Neural cell (in vitro differentiated cells): ENCODE measurements around the gene FMNL1. TPM values are rescaled to one million over a fixed set of nuclear protein-coding genes. Genes with fewer than 3 reads are reported as not detected.

Source experiments
- H2AFZ ChIP-seq: fragments of 200-600, 300-800 bp; sonication (generic), shearing (Covaris generic); 2 replicates; pipeline ENCODE4 v1.6.0; 2014; ENCODE audit warnings: low read depth, mild to moderate bottlenecking, antibody characterized with exemption, low read length, moderate library complexity
- H3F3A ChIP-seq: fragments of 200-600 bp; shearing (Covaris generic); 2 replicates; pipeline ENCODE4 v1.6.1; 2016; ENCODE audit warnings: mild to moderate bottlenecking, moderate library complexity, mixed read lengths, antibody characterized with exemption, low read length; ENCODE audit not compliant: insufficient read depth, poor library complexity, severe bottlenecking
- H3K27ac ChIP-seq: fragments of 200-600, 300-800 bp; sonication (generic), shearing (Covaris generic); 2 replicates; pipeline ENCODE4 v1.5.1; 2014; ENCODE audit warnings: mild to moderate bottlenecking, low read length, moderate library complexity
- H3K27me3 ChIP-seq: fragments of 300-800, 200-600 bp; sonication (generic), shearing (Covaris generic); 2 replicates; pipeline ENCODE4 v1.6.0; 2014; ENCODE audit warnings: mild to moderate bottlenecking, low read depth, low read length, moderate library complexity; ENCODE audit not compliant: insufficient read depth
- H3K36me3 ChIP-seq: fragments of 300-800, 200-600 bp; sonication (generic), shearing (Covaris generic); 2 replicates; pipeline ENCODE4 v1.5.1; 2014; ENCODE audit warnings: mild to moderate bottlenecking, antibody characterized with exemption, low read length, moderate library complexity; ENCODE audit not compliant: insufficient read depth
- H3K4me2 ChIP-seq: fragments of 300-800, 200-600 bp; sonication (generic), shearing (Covaris generic); 2 replicates; pipeline ENCODE4 v1.6.0; 2014; ENCODE audit warnings: mild to moderate bottlenecking, low read length
- H3K4me3 ChIP-seq: fragments of 300-800, 200-600 bp; sonication (generic), shearing (Covaris generic); 2 replicates; pipeline ENCODE4 v1.5.1; 2014; ENCODE audit warnings: mild to moderate bottlenecking, low read length, moderate library complexity
- H3K79me2 ChIP-seq: fragments of 200-600 bp; shearing (Covaris generic); replicated peaks from 2 replicates; pipeline ENCODE4 v1.6.0; 2014; ENCODE audit warnings: mild to moderate bottlenecking, low read length, moderate library complexity; ENCODE audit not compliant: insufficient read depth
- H3K9ac ChIP-seq: fragments of 300-800, 200-600 bp; sonication (generic), shearing (Covaris generic); 2 replicates; pipeline ENCODE4 v1.6.1; 2016; ENCODE audit warnings: mild to moderate bottlenecking, low read length, mixed read lengths
- H3K9me2 ChIP-seq: fragments of 200-600 bp; shearing (Covaris generic); 2 replicates; pipeline ENCODE4 v1.6.1; 2016; ENCODE audit warnings: mild to moderate bottlenecking, low read length, mixed read lengths; ENCODE audit not compliant: insufficient read depth
- H3K9me3 ChIP-seq: fragments of 200-600, 300-800 bp; sonication (generic), shearing (Covaris generic); 2 replicates; pipeline ENCODE4 v1.6.1; 2016; ENCODE audit warnings: mild to moderate bottlenecking, mixed run types, low read length, moderate library complexity, mixed read lengths
- H4K20me1 ChIP-seq: fragments of 200-600 bp; shearing (Covaris generic); 2 replicates; pipeline ENCODE4 v1.6.1; 2016; ENCODE audit warnings: mild to moderate bottlenecking, mixed run types; ENCODE audit not compliant: insufficient read depth
- EP300 ChIP-seq: fragments of 450-650 bp; conservative IDR thresholded peaks from 2 replicates; pipeline ENCODE4 v1.6.1; 2014; ENCODE audit warnings: antibody characterized with exemption, mild to moderate bottlenecking, moderate library complexity; ENCODE audit not compliant: poor library complexity, severe bottlenecking
- EZH2 ChIP-seq: fragments of 200-600, 300-800 bp; shearing (Covaris generic), sonication (generic); IDR thresholded peaks from 2 replicates; pipeline ENCODE4 v1.6.1; 2014; ENCODE audit warnings: antibody characterized with exemption, low read length, borderline replicate concordance, mild to moderate bottlenecking; ENCODE audit not compliant: insufficient read depth, poor library complexity, severe bottlenecking
- MXI1 ChIP-seq: fragments of 450-650 bp; conservative IDR thresholded peaks from 2 replicates; pipeline ENCODE4 v1.6.1; 2014; ENCODE audit warnings: antibody characterized with exemption, mild to moderate bottlenecking; ENCODE audit not compliant: poor library complexity, severe bottlenecking
- POLR2AphosphoS5 ChIP-seq: IDR thresholded peaks from 2 replicates; pipeline ENCODE4 v1.6.1; 2012
- RAD21 ChIP-seq: fragments of 450-650 bp; conservative IDR thresholded peaks from 2 replicates; pipeline ENCODE4 v1.6.1; 2014; ENCODE audit warnings: antibody characterized with exemption, mild to moderate bottlenecking, moderate library complexity
- SMC3 ChIP-seq: fragments of 450-650 bp; conservative IDR thresholded peaks from 2 replicates; pipeline ENCODE4 v1.6.1; 2014; ENCODE audit warnings: antibody characterized with exemption, mild to moderate bottlenecking, moderate library complexity; ENCODE audit not compliant: poor library complexity
- TAF1 ChIP-seq: IDR thresholded peaks from 2 replicates; pipeline ENCODE4 v1.6.1; 2012; ENCODE audit warnings: low read depth
- polyA plus RNA-seq: library from polyadenylated mRNA; depleted of rRNA; stranded (reverse); fragments of >200 nt; gene quantifications from 2 replicates; pipeline ENCODE4 v1.2.3, GENCODE V29; 2014
- TF ChIP-seq, protein P1 (sequence below): IDR thresholded peaks from 2 replicates; pipeline ENCODE4 v1.6.1; 2012; ENCODE audit warnings: borderline replicate concordance
- TF ChIP-seq, protein P2 (sequence below): fragments of 450-650 bp; IDR thresholded peaks from 2 replicates; pipeline ENCODE4 v1.5.1; 2014; ENCODE audit warnings: antibody characterized with exemption, mild to moderate bottlenecking, moderate library complexity; ENCODE audit not compliant: poor library complexity, severe bottlenecking

Gene FMNL1
- polyA plus RNA-seq, 1 donor from 2014 or later: 5.6 TPM

DNA sequence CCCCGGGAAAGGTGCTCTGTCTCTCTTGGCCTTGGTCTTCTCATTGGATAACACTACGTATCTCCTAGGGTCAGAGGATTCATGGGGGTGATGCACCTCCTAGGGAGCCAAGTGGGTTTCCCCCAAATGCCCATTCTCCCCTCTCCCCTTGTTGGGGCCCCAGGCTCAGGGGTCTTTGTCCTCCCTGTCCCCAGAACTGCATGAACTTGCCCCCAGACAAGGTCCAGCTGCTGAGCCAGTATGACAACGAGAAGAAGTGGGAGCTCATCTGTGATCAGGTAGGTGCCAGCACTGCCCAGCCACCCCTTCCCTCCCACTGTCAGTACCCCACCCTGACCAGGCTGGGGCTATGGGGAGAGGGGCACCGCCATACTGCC is 8.7 kb downstream of the FMNL1 start:
- TF ChIP-seq POLR2AphosphoS5 (no peak), RAD21 (no peak), MXI1 (no peak), TAF1 (no peak), SMC3 (no peak), EP300 (no peak), EZH2 (no peak)
- TF ChIP-seq, protein P1, sequence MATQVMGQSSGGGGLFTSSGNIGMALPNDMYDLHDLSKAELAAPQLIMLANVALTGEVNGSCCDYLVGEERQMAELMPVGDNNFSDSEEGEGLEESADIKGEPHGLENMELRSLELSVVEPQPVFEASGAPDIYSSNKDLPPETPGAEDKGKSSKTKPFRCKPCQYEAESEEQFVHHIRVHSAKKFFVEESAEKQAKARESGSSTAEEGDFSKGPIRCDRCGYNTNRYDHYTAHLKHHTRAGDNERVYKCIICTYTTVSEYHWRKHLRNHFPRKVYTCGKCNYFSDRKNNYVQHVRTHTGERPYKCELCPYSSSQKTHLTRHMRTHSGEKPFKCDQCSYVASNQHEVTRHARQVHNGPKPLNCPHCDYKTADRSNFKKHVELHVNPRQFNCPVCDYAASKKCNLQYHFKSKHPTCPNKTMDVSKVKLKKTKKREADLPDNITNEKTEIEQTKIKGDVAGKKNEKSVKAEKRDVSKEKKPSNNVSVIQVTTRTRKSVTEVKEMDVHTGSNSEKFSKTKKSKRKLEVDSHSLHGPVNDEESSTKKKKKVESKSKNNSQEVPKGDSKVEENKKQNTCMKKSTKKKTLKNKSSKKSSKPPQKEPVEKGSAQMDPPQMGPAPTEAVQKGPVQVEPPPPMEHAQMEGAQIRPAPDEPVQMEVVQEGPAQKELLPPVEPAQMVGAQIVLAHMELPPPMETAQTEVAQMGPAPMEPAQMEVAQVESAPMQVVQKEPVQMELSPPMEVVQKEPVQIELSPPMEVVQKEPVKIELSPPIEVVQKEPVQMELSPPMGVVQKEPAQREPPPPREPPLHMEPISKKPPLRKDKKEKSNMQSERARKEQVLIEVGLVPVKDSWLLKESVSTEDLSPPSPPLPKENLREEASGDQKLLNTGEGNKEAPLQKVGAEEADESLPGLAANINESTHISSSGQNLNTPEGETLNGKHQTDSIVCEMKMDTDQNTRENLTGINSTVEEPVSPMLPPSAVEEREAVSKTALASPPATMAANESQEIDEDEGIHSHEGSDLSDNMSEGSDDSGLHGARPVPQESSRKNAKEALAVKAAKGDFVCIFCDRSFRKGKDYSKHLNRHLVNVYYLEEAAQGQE: no peak
- TF ChIP-seq, protein P2, sequence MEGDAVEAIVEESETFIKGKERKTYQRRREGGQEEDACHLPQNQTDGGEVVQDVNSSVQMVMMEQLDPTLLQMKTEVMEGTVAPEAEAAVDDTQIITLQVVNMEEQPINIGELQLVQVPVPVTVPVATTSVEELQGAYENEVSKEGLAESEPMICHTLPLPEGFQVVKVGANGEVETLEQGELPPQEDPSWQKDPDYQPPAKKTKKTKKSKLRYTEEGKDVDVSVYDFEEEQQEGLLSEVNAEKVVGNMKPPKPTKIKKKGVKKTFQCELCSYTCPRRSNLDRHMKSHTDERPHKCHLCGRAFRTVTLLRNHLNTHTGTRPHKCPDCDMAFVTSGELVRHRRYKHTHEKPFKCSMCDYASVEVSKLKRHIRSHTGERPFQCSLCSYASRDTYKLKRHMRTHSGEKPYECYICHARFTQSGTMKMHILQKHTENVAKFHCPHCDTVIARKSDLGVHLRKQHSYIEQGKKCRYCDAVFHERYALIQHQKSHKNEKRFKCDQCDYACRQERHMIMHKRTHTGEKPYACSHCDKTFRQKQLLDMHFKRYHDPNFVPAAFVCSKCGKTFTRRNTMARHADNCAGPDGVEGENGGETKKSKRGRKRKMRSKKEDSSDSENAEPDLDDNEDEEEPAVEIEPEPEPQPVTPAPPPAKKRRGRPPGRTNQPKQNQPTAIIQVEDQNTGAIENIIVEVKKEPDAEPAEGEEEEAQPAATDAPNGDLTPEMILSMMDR: no peak
- Histone ChIP-seq H3K79me2 (no peaks in the 10 kb centered on the region), H3K4me2 (no peak overlapping the region), H3F3A (no peaks in the 10 kb centered on the region), H3K36me3 (no peaks in the 10 kb centered on the region), H2AFZ (no peak overlapping the region), H3K9ac (no peak overlapping the region), H4K20me1 (no peaks in the 10 kb centered on the region), H3K4me3 (no peak overlapping the region), H3K27ac (no peak overlapping the region), H3K27me3 (no peaks in the 10 kb centered on the region), H3K9me3 (no peaks in the 10 kb centered on the region), H3K9me2 (no peaks in the 10 kb centered on the region)

DNA sequence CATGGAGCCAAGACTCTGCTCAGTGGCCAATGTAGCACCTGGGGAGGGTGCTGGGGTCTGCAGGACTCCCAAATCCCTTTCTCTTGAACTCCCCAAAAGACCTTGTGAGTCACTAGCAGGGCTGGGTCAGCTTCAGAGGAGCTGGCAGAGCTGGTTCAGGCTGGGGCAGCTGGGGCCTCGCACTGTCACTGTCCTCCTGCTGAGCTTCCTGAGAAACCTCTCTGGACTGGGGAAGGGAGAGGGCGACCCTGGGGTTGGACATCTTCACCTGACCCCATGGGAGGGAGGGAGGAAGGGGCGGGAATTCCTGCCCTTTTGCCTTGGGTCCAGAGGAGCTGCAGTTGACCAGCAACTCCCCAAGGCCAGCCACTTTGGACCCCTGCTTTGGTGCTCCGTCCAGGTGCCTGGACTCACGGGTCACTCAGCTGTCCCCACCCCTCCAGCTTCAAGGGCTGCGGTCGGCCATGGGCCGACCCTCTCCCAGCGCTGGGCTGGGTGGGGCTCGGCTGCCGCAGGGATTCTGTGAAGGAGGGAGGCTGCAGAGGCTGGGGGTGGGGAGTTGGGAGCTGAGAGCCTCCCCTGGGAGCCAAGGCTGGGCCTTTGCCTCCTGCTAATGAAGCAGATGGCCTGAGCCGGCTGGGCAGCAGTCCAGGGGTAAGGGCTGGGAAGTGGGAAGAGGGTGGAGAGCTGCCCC is 9.2 kb downstream of the FMNL1 start:
- no peaks in the 10 kb centered on the region for H4K20me1 ChIP-seq
- H3K27ac ChIP-seq: no peak overlapping the region
- H3K79me2 ChIP-seq: no peaks in the 10 kb centered on the region
- TF ChIP-seq TAF1 (no peak), EZH2 (no peak), MXI1 (no peak), RAD21 (no peak)
- TF ChIP-seq, protein P2: no peak
- TF ChIP-seq, protein P1: no peak
- H3K36me3 ChIP-seq: no peaks in the 10 kb centered on the region
- no peaks in the 10 kb centered on the region for H3K27me3 ChIP-seq
- no peaks in the 10 kb centered on the region for H3F3A ChIP-seq
- H2AFZ ChIP-seq: no peak overlapping the region
- H3K9me3 ChIP-seq: no peaks in the 10 kb centered on the region
- no peak overlapping the region for H3K4me3 ChIP-seq
- H3K9ac ChIP-seq: no peak overlapping the region
- H3K4me2 ChIP-seq: no peak overlapping the region
- H3K9me2 ChIP-seq: no peaks in the 10 kb centered on the region
